Measurements from ENCODE around the gene COG4. TPM values are rescaled to one million over a fixed set of nuclear protein-coding genes. Genes with fewer than 3 reads are reported as not detected.

Gene COG4
- total and polyA plus RNA-seq, 9 donors: 27.4 to 46.5 (median 36.3) TPM

DNA sequence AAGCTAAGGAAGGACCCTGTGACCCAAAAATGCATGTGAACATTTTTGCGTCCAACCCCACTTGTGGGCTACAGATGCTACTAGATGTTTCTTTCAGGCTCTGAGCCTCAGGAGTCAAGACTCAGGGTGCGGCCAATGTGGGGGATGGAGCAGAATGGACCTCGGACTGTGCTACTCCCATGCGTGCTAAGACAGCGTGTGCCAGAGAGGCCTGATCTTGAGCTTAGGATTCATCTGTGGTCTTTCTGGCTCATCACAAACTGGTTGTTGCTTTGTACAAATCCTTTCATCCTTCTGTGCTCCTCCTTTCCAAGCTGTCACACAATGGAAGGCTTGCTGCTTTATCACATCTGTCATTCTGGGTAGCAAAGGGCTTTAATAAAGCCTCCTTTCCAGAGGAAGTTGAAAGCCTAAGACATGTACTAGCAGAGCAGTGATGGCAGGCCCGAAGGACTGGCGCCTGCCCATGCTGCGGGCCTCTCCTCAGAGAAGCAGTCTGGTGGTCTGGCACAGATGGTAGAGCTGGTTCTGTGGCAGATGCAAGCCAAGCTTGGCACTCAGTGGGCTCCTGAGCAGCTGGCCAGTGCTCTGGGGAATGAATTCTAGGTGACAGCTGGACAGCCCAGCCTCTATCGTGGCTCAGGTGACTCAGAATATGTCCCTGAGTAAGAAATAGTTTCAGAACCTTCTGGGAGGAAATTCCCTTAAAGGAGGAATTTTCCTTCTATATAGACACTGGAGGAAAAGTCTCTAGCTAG is 27.8 kb downstream of the COG4 start:
- no peaks in the 10 kb centered on the region for H3K4me1 ChIP-seq (ENCODE audit: insufficient read depth)
- WGBS, 3 donors: 92 to 95% (median 94%) methylated on average over 9 of the region's 9 CpGs
- H3K36me3 ChIP-seq: no peaks in the 10 kb centered on the region
- intact Hi-C loops (cut with DNase I): no loop called here
- H3K9me3 ChIP-seq: no peaks in the 10 kb centered on the region
- no peak overlapping the region for H3K27ac ChIP-seq
- no peak for DNase-seq
- no peak overlapping the region for H3K4me3 ChIP-seq
- H3K27me3 ChIP-seq: no peaks in the 10 kb centered on the region
- TF ChIP-seq, protein P1, sequence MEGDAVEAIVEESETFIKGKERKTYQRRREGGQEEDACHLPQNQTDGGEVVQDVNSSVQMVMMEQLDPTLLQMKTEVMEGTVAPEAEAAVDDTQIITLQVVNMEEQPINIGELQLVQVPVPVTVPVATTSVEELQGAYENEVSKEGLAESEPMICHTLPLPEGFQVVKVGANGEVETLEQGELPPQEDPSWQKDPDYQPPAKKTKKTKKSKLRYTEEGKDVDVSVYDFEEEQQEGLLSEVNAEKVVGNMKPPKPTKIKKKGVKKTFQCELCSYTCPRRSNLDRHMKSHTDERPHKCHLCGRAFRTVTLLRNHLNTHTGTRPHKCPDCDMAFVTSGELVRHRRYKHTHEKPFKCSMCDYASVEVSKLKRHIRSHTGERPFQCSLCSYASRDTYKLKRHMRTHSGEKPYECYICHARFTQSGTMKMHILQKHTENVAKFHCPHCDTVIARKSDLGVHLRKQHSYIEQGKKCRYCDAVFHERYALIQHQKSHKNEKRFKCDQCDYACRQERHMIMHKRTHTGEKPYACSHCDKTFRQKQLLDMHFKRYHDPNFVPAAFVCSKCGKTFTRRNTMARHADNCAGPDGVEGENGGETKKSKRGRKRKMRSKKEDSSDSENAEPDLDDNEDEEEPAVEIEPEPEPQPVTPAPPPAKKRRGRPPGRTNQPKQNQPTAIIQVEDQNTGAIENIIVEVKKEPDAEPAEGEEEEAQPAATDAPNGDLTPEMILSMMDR (IDR thresholded peaks at IDR 0.05): no peak

DNA sequence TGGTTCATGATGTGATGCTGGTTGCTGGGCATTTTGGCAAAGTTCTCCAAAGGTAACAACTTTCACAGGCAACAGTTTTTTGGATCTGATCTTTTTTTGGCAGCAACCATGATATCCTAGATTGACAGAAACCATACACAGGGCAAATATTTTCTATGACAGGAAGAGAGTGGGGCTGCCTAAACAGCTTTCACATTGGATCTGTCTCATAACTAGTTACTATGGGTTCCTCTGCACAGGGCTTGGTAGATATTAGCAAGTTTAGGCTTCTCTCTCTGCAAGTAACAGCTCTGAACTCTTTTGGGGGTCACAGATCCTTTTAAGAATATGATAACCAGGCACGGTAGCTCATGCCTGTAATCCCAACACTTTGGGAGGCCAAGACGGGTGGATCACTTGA is 28.6 kb downstream of the COG4 start:
- H3K4me1 ChIP-seq (ENCODE audit: insufficient read depth): no peaks in the 10 kb centered on the region
- no peak for DNase-seq
- TF ChIP-seq EP300 (IDR thresholded peaks at IDR 0.05) (no peak), POLR2A (IDR thresholded peaks at IDR 0.05) (no peak)
- TF ChIP-seq, protein P1 (IDR thresholded peaks at IDR 0.05): no peak
- no peaks in the 10 kb centered on the region for H3K27me3 ChIP-seq
- H3K36me3 ChIP-seq: no peaks in the 10 kb centered on the region
- no peak overlapping the region for H3K4me3 ChIP-seq
- H3K9me3 ChIP-seq: no peaks in the 10 kb centered on the region
- WGBS, 3 donors: 83 to 91% (median 84%) methylated on average over 2 of the region's 2 CpGs
- intact Hi-C loops (cut with DNase I): no loop called here
- H3K27ac ChIP-seq: no peak overlapping the region

DNA sequence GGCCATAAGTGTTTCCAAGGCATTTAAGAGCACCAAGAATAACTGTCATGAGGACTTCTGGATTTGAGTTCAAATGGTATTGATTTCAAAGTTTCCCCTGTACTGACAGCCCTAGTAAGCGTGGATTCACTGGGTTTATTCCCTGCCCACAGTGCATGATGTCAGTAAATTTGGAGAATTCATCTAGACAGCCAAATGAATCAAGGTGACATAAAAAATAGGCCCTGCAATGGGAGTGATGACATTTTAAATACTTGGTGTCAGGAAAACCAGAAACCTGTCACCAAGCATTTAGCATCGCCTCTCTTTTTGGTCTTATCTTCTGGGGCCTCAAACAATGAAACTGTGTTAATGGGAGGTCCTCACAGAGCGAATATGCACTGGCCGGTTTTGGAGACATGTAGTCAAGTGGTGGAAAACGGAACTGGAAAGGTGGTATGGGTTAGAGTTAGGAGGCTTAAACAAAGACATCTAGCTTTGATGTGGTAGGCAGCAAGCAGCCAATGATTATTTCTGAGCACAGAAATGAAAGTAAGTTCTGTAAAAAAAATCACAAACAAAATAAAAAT is 29.1 kb downstream of the COG4 start:
- WGBS, 3 donors: 70 to 91% (median 86%) methylated on average over 5 of the region's 5 CpGs
- no peak for DNase-seq
- no peak overlapping the region for H3K4me3 ChIP-seq
- H3K9me3 ChIP-seq: no peaks in the 10 kb centered on the region
- intact Hi-C loops (cut with DNase I): no loop called here
- TF ChIP-seq POLR2A (IDR thresholded peaks at IDR 0.05) (no peak), EP300 (IDR thresholded peaks at IDR 0.05) (no peak)
- TF ChIP-seq, protein P1 (IDR thresholded peaks at IDR 0.05): no peak
- no peak overlapping the region for H3K27ac ChIP-seq
- H3K36me3 ChIP-seq: no peaks in the 10 kb centered on the region
- H3K27me3 ChIP-seq: no peaks in the 10 kb centered on the region
- no peaks in the 10 kb centered on the region for H3K4me1 ChIP-seq (ENCODE audit: insufficient read depth)

DNA sequence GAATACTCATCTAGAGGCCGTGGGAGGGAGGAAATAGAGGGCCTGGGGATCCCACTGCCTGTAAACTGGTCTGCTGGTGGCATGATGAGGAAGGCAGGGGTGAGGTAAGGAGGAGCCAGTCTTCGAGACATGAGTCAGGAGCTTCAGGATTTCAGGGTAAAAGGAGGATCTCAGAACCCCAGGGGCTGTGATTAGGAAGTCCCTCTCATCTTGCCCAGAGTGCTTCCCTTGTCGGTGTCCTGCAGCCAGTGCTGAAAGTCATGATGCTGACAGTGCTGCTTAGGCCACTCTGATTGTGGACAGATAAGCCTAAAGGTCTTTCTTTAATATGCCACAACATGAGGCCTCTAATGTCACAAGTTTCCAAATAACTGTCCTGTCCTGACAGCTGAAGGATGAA is 29.6 kb downstream of the COG4 start:
- H3K27me3 ChIP-seq: no peaks in the 10 kb centered on the region
- no peak for DNase-seq
- intact Hi-C loops (cut with DNase I): no loop called here
- no peak overlapping the region for H3K27ac ChIP-seq
- H3K4me1 ChIP-seq (ENCODE audit: insufficient read depth): no peaks in the 10 kb centered on the region
- H3K36me3 ChIP-seq: no peaks in the 10 kb centered on the region
- no peak overlapping the region for H3K4me3 ChIP-seq
- no peak for TF ChIP-seq EP300 (IDR thresholded peaks at IDR 0.05)
- H3K9me3 ChIP-seq: no peaks in the 10 kb centered on the region
- WGBS, 3 donors: 84 to 94% (median 89%) methylated on average over 3 of the region's 3 CpGs

DNA sequence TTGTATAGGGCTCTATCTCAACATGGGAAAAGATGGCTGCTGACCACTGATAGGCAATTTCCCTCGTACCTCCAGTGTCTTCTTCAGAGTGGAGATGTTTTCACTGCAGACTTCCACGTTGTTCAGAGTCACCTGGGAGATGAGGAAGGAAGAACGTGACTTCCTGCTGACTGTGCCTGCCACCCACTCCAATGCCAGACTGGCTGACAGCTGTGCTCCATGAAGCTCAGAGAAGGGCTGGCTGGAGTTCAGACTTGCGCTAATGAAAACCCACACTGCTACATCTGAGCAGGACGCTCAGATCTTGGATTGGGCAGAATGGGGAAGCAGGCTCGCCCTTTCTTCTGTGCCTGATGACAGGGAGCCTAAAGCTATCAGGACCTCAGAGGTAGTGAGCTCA is 33.1 kb downstream of the COG4 start:
- Histone ChIP-seq H3K4me1 (ENCODE audit: insufficient read depth) (no peaks in the 10 kb centered on the region), H3K27ac (no peak overlapping the region), H3K9me3 (no peaks in the 10 kb centered on the region), H3K27me3 (no peaks in the 10 kb centered on the region), H3K36me3 (no peaks in the 10 kb centered on the region), H3K4me3 (no peak overlapping the region)
- DNase-seq: no peak
- intact Hi-C loops (cut with DNase I): no loop called here
- TF ChIP-seq, protein P1 (IDR thresholded peaks at IDR 0.05): no peak
- TF ChIP-seq EP300 (IDR thresholded peaks at IDR 0.05) (no peak), POLR2A (IDR thresholded peaks at IDR 0.05) (no peak)
- WGBS, 3 donors: 76 to 83% (median 80%) methylated on average over 6 of the region's 6 CpGs
